22Rv1 (cell line): ENCODE results near the gene CAPNS1.
"Not testable (repeated sequence)": the region's sequence is repeated elsewhere in the genome, so short reads cannot be mapped to it uniquely, and the experiment has no call there.

Experiments
- ZFX ChIP-seq: fragments of 450-650 bp; IDR thresholded peaks from 2 replicates; pipeline ENCODE4 v1.6.1; 2017; ENCODE audit warnings: antibody characterized with exemption, borderline replicate concordance
- TF ChIP-seq, protein P1 (sequence below): fragments of 450-650 bp; IDR thresholded peaks from 2 replicates; pipeline ENCODE4 v1.5.1; 2017; ENCODE audit warnings: mild to moderate bottlenecking

DNA sequence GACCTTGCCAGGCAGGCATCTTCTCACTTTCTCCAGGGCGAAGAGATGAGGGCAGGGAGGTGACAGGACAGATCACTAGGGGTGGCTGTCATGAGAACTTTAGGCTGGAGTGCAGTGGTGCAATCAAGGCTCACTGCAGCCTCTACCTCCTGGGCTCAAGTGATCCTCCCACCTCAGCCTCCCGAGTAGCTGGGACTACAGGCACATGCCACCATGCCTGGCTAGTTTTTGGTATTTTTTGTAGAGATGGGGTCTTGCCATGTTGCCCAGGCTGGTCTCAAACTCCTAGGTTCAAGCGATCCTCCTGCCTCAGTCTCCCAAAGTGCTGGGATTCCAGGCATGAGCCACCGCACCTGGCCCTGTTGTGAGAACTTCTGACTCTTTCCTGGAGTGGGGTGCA is 5.0 kb upstream of the CAPNS1 start:
- TF ChIP-seq, protein P1, sequence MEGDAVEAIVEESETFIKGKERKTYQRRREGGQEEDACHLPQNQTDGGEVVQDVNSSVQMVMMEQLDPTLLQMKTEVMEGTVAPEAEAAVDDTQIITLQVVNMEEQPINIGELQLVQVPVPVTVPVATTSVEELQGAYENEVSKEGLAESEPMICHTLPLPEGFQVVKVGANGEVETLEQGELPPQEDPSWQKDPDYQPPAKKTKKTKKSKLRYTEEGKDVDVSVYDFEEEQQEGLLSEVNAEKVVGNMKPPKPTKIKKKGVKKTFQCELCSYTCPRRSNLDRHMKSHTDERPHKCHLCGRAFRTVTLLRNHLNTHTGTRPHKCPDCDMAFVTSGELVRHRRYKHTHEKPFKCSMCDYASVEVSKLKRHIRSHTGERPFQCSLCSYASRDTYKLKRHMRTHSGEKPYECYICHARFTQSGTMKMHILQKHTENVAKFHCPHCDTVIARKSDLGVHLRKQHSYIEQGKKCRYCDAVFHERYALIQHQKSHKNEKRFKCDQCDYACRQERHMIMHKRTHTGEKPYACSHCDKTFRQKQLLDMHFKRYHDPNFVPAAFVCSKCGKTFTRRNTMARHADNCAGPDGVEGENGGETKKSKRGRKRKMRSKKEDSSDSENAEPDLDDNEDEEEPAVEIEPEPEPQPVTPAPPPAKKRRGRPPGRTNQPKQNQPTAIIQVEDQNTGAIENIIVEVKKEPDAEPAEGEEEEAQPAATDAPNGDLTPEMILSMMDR: not testable (repeated sequence)
- not testable (repeated sequence) for TF ChIP-seq ZFX
